ENCODE measurements around the gene TUBA4B.

TUBA4B gene

GRCh38 chr2:219289537-219290361 lies 36.7 kb downstream of the TUBA4B start:
- TF ChIP-seq, protein P1, sequence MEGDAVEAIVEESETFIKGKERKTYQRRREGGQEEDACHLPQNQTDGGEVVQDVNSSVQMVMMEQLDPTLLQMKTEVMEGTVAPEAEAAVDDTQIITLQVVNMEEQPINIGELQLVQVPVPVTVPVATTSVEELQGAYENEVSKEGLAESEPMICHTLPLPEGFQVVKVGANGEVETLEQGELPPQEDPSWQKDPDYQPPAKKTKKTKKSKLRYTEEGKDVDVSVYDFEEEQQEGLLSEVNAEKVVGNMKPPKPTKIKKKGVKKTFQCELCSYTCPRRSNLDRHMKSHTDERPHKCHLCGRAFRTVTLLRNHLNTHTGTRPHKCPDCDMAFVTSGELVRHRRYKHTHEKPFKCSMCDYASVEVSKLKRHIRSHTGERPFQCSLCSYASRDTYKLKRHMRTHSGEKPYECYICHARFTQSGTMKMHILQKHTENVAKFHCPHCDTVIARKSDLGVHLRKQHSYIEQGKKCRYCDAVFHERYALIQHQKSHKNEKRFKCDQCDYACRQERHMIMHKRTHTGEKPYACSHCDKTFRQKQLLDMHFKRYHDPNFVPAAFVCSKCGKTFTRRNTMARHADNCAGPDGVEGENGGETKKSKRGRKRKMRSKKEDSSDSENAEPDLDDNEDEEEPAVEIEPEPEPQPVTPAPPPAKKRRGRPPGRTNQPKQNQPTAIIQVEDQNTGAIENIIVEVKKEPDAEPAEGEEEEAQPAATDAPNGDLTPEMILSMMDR (IDR thresholded peaks at IDR 0.05), result no peak

GRCh38 chr2:219290381-219291171 lies 37.5 kb downstream of the TUBA4B start:
- TF ChIP-seq, protein P1 (IDR thresholded peaks at IDR 0.05), result no peak

- TF ChIP-seq, protein P1 (IDR thresholded peaks at IDR 0.05), result no peak
These were observed 38.4 kb downstream of the TUBA4B start for GRCh38 chr2:219291394-219291793.

DNA sequence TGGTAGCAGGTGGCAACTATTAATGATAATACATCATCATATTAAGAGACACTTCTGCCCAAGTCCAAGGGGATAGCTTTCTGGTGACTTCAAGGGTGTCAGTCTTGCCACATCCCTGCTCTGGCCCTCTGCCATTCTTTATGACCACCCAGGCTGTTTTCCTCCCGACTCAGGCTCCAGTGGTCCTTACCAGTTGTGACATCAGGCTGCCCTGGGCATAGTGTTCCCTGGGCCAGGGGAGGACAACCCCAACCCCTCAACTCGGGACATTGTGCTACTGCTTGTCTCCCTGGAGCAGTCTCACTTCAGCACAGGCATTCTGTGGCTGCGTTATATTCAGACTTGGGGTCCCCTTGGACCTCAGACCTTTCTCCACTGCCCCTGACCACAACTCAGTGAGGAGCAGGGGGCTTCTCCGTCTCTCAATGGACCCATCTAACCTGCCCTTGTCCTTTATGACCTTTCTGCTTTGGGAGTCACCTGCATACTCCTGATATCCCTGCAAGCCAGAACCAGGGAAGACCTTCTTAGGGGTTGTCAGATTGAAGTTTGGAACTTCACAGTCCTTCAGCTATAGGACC lies 39.0 kb downstream of the TUBA4B start:
- TF ChIP-seq, protein P1 (IDR thresholded peaks at IDR 0.05), result no peak

- TF ChIP-seq, protein P1 (IDR thresholded peaks at IDR 0.05), result no peak
These were observed 39.6 kb downstream of the TUBA4B start for GRCh38 chr2:219292616-219293015.

- TF ChIP-seq, protein P1 (IDR thresholded peaks at IDR 0.05), result no peak
These were observed 40.7 kb downstream of the TUBA4B start for GRCh38 chr2:219293736-219294231.

All from LNCAP (cell line).